ENCODE data around the gene AURKAIP1.
"Not testable (repeated sequence)": the region's sequence is repeated elsewhere in the genome, so short reads cannot be mapped to it uniquely, and the experiment has no call there.

AURKAIP1 gene

DNA sequence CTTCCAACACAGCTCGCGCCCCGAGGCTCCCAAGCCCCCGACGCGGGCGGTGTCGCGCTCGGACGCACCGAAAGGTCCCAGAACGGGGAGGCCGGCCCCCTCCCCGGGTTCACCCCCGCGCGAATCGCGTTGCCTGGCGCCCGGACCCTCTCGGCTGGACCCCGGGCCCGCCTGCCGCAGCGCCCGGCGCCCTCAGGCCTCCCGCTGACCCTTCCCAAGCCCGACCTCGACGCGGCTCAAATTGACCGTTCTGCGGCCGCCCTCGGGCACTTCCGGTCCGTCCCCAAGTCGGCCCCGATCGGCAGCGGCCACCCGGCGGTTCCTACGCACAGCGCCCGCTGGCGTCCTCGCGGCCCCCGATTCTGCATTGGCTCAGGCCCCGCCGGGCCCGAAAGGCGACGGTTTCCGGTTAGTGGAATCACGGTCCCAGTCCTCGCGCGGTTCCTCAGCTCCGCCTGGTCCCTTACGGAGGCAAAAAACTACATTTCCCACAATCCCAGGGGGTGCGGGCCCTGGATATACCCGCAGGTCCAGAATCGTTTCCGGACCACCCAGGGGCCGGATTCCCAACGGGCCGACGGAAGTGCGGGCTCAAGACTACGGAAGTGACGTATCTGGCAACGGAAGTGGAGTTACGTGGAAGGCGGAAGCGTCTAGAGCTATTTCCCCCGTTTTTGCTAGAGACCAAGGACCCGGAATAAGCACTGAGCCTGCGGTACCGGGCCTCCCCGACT is at the start of gene AURKAIP1:
AURKAIP1 (minus strand) TSS at position 279 of the 734 bp plus-strand sequence. CDS start 451 bp downstream, outside the sequence.
- peak; percentile 100 for DNase-seq

DNA sequence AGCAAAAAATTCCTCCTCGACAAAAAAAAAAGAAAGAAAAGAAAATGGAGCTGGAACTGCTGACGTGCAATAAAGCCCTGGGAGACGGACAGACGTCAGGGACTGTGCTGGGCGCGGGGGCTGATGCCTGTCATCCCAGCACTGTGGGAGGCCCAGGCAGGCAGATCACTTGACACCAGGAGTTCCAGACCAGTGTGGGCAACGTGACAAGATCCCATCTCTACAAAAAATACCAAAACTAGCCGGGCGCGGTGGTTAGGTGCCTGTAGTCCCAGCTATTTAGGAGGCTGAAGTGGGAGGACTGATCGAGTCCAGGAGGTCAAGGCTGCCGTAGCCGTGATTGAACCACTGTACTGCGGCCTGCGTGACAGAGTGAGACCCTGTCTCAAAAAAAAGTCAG is 49.7 kb upstream of the AURKAIP1 start:
- no peak for DNase-seq

DNA sequence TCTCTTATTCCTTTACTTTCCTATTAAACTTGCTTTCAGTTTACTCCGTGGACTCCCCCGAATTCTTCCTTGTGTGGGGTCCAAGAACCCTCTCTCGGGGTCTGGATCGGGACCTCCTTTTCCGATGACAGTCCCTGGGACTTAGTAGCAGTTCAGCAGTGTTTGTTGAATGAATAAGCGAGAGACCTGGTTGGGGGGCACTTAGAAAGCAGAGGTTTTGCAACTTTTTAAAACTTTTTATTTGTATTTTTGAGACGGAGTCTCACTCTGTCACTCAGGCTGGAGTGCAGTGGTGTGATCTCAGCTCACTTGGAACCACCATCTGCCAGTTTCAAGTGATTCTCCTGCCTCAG is 48.2 kb upstream of the AURKAIP1 start:
- no peak for DNase-seq

DNA sequence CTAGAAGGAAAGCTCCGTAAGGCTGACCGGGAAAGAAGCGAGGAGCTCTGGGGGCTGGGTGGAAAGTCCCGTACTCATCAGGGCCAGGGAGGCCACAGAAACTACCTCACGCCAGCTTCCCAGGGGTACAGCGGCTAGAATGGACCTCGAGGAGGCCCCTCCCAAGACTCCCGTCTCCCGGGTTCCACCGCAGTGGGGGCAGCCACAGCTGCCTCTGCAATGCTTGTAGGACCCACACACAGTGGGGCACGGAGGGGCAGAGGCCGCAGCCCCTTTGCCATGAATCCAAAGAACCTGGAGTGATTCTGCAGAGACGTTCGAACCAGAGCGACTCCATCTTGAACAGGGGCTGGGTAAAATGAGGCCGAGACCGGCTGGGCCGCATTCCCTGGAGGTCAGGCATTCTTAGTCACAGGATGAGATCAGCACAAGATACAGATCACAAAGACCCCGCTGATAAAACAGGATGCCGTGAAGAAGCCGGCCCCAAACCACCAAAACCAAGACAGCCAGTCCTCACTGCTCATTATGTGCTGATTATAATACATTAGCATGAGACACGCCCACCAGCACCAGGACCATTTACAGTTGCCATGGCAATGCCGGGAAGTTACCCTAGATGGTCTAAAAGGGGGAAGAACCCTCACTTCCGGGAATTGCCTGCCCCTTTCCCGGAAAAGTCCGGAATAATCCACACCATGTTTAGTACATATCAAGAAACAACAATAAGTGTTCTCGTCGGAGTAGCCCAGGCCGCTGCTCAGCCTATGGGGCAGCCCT is 47.6 kb upstream of the AURKAIP1 start:
- DNase-seq, result no peak

DNA sequence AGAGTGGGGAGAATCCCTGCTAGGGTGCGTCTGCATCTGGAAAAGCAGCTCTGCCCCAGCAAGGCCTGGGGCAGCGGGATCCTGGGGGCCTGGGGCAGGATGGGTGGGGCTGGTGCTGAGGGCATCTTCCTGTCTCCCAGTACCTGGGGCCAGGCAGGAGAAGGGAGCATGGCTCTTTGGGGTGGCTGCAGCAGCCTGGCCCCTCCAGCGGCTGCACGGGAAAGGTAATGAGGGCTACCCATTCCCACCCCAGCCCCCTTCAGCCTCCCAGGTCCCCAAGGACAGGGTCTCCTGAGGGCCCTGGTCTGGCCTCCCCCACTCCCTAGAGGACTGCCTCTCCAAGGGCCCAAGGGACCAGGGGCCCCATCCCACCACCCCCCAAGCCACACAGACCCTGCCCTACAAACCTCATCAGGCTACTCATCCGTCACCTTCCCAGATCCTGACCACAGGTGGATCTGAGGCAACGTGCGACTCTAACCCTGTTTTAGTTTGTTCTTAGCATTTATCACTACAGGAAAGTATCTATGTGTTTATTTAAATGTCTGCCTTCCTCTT is 47.0 kb upstream of the AURKAIP1 start:
- DNase-seq, result no peak

DNA sequence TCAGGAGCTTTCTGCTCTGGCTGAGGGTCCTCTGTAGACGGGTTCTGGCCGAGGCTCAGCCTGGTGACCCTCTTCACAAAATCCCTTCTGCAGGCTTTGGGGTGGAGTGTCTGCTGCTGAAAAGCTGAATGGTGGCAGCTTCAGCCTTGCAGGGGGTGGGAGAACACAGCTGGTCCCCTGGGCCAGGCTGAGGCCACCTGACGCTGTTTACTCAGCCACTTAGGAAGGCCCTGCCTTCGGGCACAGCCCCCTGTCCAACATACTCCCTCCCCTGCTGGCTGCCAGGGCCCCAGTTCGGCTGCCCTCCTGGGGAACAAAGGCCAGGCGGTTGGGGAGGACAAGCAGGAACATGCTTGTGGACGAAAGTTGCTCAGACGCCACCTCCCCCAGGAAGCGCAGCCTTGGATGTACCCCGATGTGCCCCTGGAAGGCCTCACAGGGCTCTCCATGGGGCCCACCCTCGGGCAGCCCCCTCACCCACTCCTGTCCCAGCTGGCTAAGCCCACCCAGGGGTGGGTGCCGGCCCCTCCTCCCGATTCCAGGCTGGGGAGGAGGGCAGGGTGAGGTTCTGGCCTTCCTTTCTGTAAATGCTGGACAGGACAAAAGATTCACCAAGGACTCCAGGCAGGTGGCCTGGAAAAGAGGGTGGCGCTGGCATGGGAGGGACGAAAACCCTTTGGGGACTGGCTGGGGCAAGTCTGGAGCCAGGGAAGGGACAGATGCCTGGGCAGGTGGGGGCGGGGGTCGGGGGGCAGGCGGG is 46.3 kb upstream of the AURKAIP1 start, which contains the start of gene ANKRD65:
ANKRD65 (minus strand) TSS at position 130 of the 760 bp plus-strand sequence. CDS start 271 bp downstream, outside the sequence.
- DNase-seq, result peak; percentile 85

DNA sequence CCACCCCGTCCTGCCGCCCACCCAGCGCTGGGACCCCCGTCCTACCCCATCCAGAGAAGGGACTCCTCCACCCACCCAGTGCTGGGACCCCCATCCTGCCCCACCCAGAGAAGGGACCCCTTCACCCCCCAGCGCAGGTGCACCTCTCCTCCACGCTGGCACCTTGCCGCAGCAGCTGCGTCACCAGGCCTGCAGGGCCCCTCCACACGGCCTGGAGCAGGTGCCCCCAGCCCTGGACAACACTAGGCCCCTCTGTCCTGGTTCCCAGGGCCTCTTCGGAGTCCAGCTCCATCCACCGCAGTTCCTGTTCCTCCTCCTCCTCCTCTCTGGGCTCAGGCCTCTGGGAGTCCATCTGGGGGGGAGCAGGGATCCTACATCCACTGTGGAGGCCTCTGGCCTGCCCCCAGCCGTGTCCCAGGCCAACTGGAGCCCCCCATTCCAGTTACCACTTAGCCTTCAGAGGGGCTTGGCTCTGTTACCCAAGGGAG is 45.7 kb upstream of the AURKAIP1 start:
- no peak for DNase-seq

DNA sequence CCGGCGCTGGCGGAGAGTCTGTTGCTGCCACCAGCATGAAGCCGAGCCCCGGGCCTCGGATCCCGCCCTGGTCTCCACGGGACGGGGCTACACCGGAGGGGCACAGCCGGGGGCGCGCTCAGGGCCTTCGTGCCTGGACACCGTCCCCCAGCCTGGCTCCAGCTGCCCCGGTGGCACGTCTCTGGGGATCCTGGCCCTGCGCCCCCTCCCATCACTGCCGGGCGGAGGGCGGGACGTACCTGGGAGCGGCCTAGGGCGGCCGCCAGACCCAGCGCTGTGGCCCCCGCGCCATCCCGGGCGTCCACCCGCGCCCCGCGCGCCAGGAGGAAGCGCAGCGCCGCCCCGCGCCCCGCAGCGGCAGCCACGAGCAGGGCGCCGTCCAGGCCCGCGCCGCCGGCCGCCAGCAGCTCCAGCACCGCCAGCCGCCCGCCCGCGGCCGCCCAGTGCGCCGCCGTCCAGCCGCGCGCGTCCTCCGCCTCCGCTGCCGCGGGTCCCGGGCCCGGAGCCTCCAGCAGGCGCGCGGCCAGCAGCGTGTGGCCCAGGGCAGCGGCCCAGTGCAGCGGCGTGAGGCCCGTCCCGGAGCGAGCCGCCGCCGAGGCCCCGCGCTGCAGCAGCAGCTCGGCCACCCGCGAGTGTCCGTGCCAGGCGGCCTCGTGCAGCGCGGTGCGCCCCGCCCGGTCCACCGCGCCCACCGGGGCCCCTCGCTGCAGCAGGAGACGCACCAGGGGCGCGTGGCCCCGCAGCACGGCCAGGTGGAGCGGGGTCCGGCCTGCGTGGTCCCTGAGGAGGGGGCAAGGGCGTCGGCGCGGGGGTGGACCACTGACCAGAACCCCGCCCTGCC is 45.0 kb upstream of the AURKAIP1 start:
- DNase-seq, result no peak

DNA sequence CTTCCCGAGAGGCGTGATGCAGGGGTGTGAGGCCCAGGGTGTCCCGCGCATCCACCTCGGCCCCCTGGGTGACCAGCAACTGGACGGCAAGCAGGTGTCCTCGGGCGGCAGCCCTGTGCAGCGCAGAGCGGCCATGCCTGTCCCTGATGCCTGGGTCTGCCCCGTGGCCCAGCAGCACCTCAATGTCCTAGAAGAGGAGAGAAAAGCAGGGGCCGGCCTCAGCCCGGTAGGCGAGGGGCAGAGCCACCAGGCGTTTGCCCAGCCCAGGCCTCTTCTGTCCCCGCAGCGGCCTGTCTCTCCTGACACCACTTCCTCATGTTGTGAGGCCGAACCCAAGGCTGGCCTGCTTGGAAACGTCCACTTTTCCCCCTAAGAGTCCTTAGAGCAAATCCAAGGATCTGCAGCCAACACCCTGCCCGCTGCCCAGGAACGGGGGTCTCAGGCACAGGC is 44.4 kb upstream of the AURKAIP1 start:
- no peak for DNase-seq

DNA sequence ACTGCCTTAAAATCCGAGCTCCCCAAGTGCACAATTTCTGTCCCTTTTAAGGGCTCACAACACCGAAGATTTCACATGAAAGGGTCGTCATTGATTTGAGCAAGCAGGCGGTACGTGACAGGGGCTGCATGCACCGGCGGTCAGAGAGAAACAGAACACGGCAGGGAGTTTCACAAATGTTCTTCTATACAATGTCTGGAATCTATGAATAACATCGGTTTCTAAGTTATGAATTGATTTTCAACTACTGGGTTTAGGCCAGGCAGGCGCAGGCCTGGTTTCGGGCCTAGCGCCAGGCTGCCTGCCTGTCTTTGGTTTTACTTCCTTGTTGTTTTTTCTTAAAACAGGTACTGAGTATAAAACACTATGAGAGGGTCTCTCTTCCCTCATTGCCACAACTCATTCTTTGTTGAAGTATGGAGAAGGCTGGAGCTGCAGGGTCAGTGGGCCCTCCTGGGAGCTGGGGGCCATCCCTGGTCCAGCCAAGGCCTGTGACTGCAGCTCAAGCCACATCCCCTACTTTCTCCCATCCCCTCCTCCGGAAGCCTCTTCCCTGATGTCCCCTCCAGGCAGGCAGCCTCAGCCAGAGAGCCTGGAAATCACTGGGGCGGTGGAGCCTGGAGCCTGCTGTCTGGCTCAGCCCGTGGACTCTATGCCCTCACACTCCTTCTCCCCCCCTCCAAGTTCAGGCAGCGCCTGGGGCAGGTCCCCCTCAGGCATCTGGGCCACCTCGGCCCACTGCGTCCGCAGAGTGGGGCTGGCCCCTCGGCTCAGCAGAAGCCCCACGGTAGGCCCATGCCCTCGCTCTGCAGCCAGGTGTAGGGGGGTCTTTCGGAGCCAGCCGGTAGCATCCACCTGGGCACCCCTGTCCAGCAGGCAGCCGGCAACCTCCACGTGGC is 43.7 kb upstream of the AURKAIP1 start:
- DNase-seq, result no peak

DNA sequence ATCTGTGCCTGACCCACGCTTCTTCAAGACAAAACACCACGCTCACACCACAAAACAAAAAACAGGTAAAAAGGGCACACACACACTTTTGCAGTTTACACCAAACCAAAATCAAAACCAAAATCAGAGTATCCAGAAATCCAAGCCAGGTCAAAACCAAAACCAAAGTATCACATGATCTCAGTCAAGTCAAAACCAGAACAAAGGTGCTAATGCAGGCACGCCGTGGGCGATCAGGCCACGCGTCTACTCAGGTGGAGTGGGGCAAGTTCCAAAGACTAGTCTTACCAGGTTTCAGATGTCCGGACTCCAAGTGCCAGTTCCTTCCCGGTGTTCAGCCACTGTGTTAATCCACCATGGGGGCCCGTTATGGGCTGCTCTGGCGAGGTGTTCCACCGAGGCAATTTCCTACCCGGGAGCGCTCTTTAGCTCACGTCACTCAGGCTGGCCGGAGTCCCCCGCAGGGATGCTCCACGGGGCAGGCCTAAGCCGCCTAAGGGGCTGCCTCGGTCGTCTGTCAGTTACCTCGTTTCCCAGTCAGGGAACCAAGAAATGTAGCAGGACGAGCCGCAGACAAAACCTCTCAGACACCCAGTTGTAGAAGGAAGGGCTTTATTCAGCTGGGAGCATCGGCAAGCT is 42.9 kb upstream of the AURKAIP1 start:
- not testable (repeated sequence) for DNase-seq

DNA sequence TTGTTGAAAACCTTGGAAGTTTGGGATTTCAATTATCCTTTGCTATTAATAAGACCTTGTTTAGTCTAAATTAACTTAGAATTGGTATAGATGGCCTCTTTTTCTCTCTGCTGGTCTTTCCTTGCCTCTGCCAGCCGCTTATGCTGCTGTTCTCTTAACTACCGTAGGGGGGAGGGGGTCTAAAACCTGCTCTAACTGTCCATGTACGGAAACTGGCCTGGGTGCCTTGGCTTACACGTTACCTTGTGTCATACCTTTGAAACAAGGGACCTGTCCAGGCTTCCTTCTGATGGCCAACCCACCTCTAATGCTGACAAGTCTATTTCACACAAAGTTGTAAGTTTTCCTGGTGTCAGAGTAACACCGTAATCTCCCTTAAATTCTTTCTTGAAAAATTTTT is 42.4 kb upstream of the AURKAIP1 start:
- not testable (repeated sequence) for DNase-seq

DNA sequence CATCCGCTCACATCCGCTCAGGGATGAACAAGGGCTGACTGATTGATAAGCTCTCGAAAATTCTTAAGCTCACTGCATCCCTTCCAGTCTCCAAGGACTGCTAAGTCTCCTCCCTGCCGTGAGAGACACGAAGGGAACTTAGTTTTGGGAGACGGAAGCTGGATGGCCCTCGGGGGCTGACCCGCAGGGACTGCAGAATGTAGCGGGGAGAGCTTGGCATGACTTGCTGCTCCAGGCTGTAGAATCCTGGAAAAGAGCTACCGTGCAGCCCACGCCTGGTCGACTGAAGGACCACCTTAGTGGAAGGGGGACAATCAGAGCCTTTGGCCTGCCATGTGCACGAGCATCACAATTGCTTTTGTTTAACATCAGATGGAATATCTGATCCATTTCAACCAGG is 40.7 kb upstream of the AURKAIP1 start:
- DNase-seq, result no peak

DNA sequence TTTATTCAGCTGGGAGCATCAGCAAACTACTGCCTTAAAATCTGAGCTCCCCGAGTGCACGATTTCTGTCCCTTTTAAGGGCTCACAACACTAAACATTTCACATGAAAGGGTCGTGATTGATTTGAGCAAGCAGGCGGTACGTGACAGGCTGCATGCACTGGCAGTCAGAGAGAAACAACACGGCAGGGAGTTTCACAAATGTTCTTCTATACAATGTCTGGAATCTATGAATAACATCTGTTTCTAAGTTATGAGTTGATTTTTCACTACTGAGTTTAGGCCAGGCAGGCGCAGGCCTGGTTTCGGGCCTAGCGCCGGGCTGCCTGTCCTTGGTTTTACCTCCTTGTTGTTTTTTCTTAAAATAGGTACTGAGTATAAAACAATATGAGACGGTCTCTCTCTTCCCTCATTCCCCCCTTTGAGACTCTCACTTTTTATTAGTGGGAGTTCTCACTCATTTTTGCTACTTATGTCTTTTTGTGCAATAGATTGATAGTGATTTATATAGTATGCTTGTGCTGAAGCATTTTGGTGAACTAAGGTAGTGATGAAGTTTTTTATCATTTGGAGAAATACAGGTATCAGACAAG is 37.4 kb upstream of the AURKAIP1 start:
- not testable (repeated sequence) for DNase-seq

DNA sequence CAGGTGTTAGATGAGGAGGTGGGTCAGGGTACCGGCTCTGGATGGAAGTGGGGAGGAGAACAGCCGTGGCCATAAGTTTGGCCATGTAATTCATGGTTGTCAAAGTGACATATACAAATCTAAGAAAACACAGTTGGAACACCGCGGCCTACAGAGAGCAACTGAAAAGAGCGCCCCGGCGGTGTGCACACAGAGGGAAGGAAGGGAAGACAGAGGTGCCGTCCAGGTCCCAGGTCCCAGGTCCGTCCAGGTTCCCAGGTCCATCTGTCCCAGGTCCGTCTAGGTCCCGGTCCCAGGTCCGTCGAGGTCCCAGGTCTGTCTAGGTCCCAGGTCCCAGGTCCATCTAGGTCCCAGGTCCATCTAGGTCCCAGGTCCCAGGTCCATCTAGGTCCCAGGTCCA is 36.6 kb upstream of the AURKAIP1 start:
- DNase-seq, result no peak

DNA sequence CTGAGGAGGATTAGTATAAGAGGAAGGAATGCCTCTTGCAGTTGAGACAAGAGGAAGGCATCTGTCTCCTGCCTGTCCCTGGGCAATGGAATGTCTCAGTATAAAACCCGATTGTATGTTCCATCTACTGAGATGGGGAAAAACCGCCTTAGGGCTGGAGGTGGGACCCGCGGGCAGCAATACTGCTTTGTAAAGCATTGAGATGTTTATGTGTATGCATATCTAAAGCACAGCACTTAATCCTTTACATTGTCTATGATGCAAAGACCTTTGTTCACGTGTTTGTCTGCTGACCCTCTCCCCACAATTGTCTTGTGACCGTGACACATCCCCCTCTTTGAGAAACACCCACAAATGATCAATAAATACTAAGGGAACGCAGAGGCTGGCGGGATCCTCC is 35.2 kb upstream of the AURKAIP1 start:
- not testable (repeated sequence) for DNase-seq

DNA sequence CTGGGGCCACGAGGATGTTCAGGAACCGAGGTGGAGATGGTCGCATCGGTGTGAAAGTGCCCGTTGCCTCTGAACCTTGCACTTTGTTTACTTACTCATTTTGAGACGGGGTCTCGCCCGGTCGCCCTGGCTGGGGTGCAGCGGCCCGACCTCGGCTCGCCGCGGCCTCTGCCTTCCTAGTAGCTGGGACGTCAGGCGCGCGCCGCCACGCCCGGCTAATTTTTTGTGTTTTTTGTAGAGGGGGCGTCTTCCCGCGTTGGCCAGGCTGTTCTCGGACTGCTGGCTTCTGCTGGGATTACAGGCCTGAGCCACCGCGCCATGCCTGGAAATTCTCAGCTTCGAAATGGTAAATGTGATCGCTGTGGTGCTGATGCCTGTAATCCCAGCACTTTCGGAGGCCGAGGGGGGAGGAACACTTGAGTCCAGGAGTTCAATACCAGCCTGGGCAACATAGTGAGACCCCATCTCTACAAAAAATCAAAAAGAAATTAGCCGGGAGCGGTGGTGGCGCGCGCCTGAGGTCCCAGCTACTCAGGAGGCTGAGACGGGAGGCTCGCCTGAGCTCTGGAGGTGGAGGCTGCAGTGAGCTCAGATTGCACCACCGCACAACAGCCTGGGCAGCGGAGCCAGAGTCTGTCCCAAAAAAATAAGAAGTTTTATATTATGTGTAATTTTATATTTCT is 32.8 kb upstream of the AURKAIP1 start:
- no peak for DNase-seq

DNA sequence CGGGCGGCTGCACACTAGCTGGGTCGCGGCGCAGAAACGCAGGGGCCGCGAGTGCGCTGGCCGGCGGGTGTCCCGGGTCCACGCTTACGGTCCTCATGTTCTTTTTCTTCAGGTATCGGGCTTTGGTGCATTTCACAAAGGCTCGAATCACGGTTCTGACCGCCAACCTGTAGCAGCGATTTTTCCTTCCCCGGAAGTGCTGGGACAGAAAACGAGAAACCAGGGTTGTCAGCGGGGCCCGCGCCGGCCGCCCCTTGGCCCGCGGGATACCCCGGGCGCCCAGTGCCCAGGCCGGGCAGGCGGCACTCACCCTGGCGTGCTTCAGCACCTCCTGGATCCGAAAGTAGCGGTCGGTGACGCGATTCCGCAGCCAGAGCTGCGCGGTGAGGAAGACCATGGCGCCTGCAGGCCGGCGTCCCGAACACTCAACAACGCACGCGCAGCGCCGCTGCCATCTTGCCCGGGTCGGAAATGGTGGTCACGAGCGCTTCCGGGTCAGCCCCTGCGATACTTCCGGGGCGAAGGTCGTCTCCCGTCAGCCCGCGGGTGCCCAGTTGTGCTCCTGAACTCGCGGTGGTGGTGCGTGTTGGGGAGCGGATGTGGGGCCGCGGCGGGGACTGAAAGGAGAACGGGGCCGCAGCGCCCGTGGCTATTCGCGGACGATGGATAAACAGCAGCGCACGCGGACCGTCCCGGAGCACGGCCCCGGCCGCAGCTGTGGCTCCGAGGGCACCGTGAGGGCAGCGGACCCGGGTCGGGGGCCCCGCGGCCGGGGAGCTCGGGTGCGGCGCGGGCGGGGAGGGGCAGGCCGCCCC is 32.0 kb upstream of the AURKAIP1 start, which contains the start of gene MRPL20:
MRPL20 (minus strand) TSS at position 473 of the 815 bp plus-strand sequence; CDS start at position 397, 76 bp downstream.
- DNase-seq, result peak; percentile 91
